Stimulated activated CD4-positive, alpha-beta T cell treated with anti-CD3 and anti-CD28 coated beads, Interleukin-15, amount 100 ng/mL, for 1 hour (primary cell): ENCODE results near the gene SLC25A12.

Source experiments
- DNase-seq, 2 donors: peaks; one replicate each; pipeline ENCODE4 v3.0.0-alpha.2; 2020; ENCODE audit warnings: low read depth in 1 of 2, low spot score in 1 of 2

Gene SLC25A12

GRCh38 chr2:171889808-171890207 lies 4.2 kb downstream of the SLC25A12 start:
- DNase-seq, result no peak

- no peak for DNase-seq
Observed at GRCh38 chr2:171889333-171889732, 4.7 kb downstream of the SLC25A12 start.

- no peak for DNase-seq
Observed at GRCh38 chr2:171883275-171883893, 10.7 kb downstream of the SLC25A12 start.

- DNase-seq, result no peak
Observed at GRCh38 chr2:171882089-171882769, 11.8 kb downstream of the SLC25A12 start.

GRCh38 chr2:171880774-171881173 lies 13.3 kb downstream of the SLC25A12 start:
- no peak for DNase-seq

- no peak for DNase-seq
Observed at GRCh38 chr2:171879865-171880264, 14.2 kb downstream of the SLC25A12 start.

GRCh38 chr2:171878481-171878993 lies 15.5 kb downstream of the SLC25A12 start:
- no peak for DNase-seq

- DNase-seq, result no peak
Observed at GRCh38 chr2:171874963-171875362, 19.1 kb downstream of the SLC25A12 start.

- DNase-seq, result no peak
Observed at GRCh38 chr2:171874517-171874916, 19.5 kb downstream of the SLC25A12 start.

- DNase-seq, result no peak
Observed at GRCh38 chr2:171864357-171864985, 29.6 kb downstream of the SLC25A12 start.

GRCh38 chr2:171862501-171862900 lies 31.5 kb downstream of the SLC25A12 start:
- no peak for DNase-seq

GRCh38 chr2:171858397-171858958 lies 35.6 kb downstream of the SLC25A12 start:
- no peak for DNase-seq

GRCh38 chr2:171855401-171855800 lies 38.6 kb downstream of the SLC25A12 start:
- DNase-seq, result no peak

GRCh38 chr2:171852366-171852888 lies 41.6 kb downstream of the SLC25A12 start:
- DNase-seq, result no peak

- DNase-seq, result no peak
Observed at GRCh38 chr2:171847627-171848026, 46.4 kb downstream of the SLC25A12 start.

- DNase-seq, result no peak
Observed at GRCh38 chr2:171846894-171847293, 47.1 kb downstream of the SLC25A12 start.

- DNase-seq, result no peak
Observed at GRCh38 chr2:171841996-171842395, 52.0 kb downstream of the SLC25A12 start.

GRCh38 chr2:171837736-171838135 lies 56.3 kb downstream of the SLC25A12 start:
- no peak for DNase-seq

- no peak for DNase-seq
Observed at GRCh38 chr2:171836146-171836910, 57.7 kb downstream of the SLC25A12 start.

GRCh38 chr2:171835386-171835785 lies 58.7 kb downstream of the SLC25A12 start:
- DNase-seq, result no peak

GRCh38 chr2:171834286-171834685 lies 59.8 kb downstream of the SLC25A12 start:
- no peak for DNase-seq
